HEK293T (cell line): Measurements from ENCODE around the gene GNLY.

Source experiments
- ARNT ChIP-seq: fragments of 450-650 bp; IDR thresholded peaks from 2 replicates; pipeline ENCODE4 v1.6.1; 2017; ENCODE audit warnings: mild to moderate bottlenecking
- BHLHE40 ChIP-seq: fragments of 450-650 bp; IDR thresholded peaks from 2 replicates; pipeline ENCODE4 v1.6.1; 2016; ENCODE audit warnings: mild to moderate bottlenecking, moderate library complexity, borderline replicate concordance
- CTBP1 ChIP-seq: fragments of 450-650 bp; IDR thresholded peaks from 2 replicates; pipeline ENCODE4 v1.6.1; 2016; ENCODE audit warnings: borderline replicate concordance
- FOXA1 ChIP-seq: fragments of 450-650 bp; IDR thresholded peaks from 2 replicates; pipeline ENCODE4 v1.6.1; 2016; ENCODE audit warnings: mild to moderate bottlenecking
- FOXK2 ChIP-seq: fragments of 450-650 bp; IDR thresholded peaks from 2 replicates; pipeline ENCODE4 v1.6.1; 2016; ENCODE audit warnings: mild to moderate bottlenecking
- FOXM1 ChIP-seq: fragments of 450-650 bp; IDR thresholded peaks from 2 replicates; pipeline ENCODE4 v1.6.1; 2017; ENCODE audit warnings: mild to moderate bottlenecking, borderline replicate concordance
- L3MBTL2 ChIP-seq: fragments of 450-650 bp; conservative IDR thresholded peaks from 2 replicates; pipeline ENCODE4 v1.6.1; 2016; ENCODE audit warnings: mild to moderate bottlenecking
- NFRKB ChIP-seq: fragments of 450-650 bp; IDR thresholded peaks from 2 replicates; pipeline ENCODE4 v1.6.1; 2016; ENCODE audit warnings: mild to moderate bottlenecking, moderate library complexity
- SP1 ChIP-seq: fragments of 450-650 bp; IDR thresholded peaks from 2 replicates; pipeline ENCODE4 v1.6.1; 2017
- SUZ12 ChIP-seq: fragments of 450-650 bp; IDR thresholded peaks from 2 replicates; pipeline ENCODE4 v1.6.1; 2016; ENCODE audit warnings: mild to moderate bottlenecking
- ZNF384 ChIP-seq: fragments of 450-650 bp; IDR thresholded peaks from 2 replicates; pipeline ENCODE4 v1.6.1; 2016

DNA sequence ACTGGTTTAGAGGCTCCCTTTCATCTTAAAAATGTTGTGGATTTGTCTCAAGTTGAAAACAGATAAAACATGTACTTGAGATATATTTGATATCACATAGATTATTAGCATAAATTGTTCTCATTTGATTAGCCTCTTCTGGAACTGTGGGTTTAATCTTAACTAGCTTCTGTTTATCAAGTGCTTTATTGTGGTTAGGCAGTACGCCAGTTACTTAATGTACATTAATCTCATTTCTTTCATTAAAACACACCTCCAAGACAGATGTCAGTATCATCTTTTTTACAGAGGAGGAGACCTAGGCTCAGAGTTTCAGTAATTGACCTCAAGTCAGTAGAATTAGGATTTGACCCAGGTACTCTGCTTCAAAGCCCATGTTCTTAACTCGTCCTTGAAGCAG is 48.0 kb upstream of the GNLY start:
- no peak for TF ChIP-seq FOXM1
- TF ChIP-seq FOXA1, result no peak
- TF ChIP-seq SP1, result no peak
- no peak for TF ChIP-seq L3MBTL2
- TF ChIP-seq ZNF384, result no peak
- TF ChIP-seq CTBP1, result no peak
- no peak for TF ChIP-seq BHLHE40
- TF ChIP-seq FOXK2, result no peak
- no peak for TF ChIP-seq NFRKB
- TF ChIP-seq ARNT, result no peak
- TF ChIP-seq SUZ12, result no peak
